ENCODE measurements around the gene GBA3. TPM values are rescaled to one million over a fixed set of nuclear protein-coding genes. Genes with fewer than 3 reads are reported as not detected.

GBA3 gene
- total RNA-seq = not detected in 2 replicates

DNA sequence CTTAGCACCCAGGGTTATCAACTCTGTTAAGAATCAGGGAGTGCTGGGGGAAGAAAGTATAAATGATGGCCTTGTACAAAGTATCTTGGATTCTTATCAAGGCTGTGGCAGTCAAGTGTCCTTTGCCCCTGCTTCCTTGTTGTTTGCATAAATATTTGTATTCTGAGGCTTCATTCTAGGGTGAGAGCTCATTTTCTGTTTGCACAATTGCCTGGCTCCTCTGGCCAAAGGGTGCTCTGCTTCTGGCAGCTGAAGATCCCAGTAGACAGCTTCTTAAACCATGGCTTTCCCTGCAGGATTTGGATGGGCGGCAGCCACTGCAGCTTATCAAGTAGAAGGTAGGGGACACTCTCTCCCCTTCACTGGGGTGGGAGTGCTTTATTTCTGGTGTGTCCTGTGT is at the start of gene GBA3:
GBA3 (plus strand) TSS at position 202 of the 400 bp plus-strand sequence.
- Mint-ChIP-seq H3K4me1 (ENCODE audit: low read depth) (no peaks in the 10 kb centered on the region), H3K27me3 (ENCODE audit: insufficient read depth) (peaks cover 10% of the 10 kb centered on the region), H3K27ac (no peak within 1 kb of the TSS), H3K4me3 (no peak within 1 kb of the TSS), H3K36me3 (ENCODE audit: low read depth) (no peaks in the 10 kb centered on the region), H3K9me3 (no peaks in the 10 kb centered on the region)
- no peak for DNase-seq (ENCODE audit: low spot score)
- intact Hi-C loops (cut with micrococcal nuclease) = loop anchor here (5.0 kb wide), 1 partner anchor 175 kb away; the partner anchor contains the start of gene ADGRA3

DNA sequence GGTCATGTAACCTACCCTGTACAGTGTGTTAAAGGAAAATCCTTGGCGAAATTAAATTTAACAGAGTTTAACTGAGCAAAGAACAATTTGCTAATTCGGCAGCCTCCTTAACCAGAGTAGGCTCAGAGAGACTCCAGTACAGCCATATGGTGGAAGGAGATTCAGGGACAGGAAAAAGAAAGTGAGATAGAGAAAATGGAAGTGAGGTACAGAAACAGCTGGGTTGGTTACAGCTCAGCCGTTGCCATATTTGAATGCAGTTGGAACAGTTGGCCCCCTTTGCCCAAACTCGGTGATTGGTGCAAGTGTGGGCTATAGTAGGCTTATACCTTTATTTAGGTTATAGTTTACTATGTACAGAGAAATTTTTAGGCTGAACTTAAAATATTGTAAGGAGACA is 48.8 kb upstream of the GBA3 start:
- H3K9me3 Mint-ChIP-seq = peaks cover 3% of the 10 kb centered on the region
- H3K27ac Mint-ChIP-seq = no peak overlapping the region
- no peak overlapping the region for H3K4me3 Mint-ChIP-seq
- DNase-seq (ENCODE audit: low spot score) = no peak
- H3K36me3 Mint-ChIP-seq (ENCODE audit: low read depth) = no peaks in the 10 kb centered on the region
- no peaks in the 10 kb centered on the region for H3K4me1 Mint-ChIP-seq (ENCODE audit: low read depth)
- intact Hi-C loops (cut with micrococcal nuclease) = no loop called here
- H3K27me3 Mint-ChIP-seq (ENCODE audit: insufficient read depth) = no peaks in the 10 kb centered on the region

DNA sequence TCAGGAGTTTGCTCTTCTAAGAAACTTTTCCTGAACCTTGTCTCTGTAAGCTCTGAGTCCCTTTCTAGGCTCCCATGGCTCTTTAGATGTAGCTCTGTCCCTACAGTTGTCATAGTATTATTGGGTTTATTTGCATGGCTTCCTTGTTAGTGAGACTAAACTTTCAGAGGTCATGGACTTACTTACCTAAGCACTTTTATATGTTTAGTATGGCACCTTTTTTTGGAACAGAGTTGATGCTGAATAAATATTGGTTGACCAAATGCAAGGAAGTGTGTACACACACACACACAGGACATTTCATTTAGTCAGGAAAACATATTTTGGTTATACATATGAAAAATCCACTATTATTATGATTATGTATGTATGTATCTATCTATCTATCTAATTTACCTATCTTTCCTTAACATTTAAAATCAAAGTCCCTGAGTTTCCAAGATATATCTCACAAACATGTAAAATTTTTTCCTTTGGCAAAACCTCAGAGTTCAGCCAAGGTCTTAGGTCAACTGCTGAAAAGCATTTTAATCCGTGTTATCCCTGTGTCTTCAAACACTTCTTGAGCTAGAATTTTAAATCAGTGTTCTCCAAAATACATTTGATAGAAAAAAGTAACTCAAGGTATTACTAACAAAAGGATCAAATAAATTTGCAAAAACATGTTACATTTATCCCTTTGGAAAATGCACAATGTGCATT is 47.1 kb upstream of the GBA3 start:
- H3K4me1 Mint-ChIP-seq (ENCODE audit: low read depth) = no peaks in the 10 kb centered on the region
- H3K27ac Mint-ChIP-seq = no peak overlapping the region
- intact Hi-C loops (cut with micrococcal nuclease) = no loop called here
- peaks cover 2% of the 10 kb centered on the region for H3K9me3 Mint-ChIP-seq
- no peaks in the 10 kb centered on the region for H3K27me3 Mint-ChIP-seq (ENCODE audit: insufficient read depth)
- no peak overlapping the region for H3K4me3 Mint-ChIP-seq
- no peaks in the 10 kb centered on the region for H3K36me3 Mint-ChIP-seq (ENCODE audit: low read depth)
- DNase-seq (ENCODE audit: low spot score) = no peak

DNA sequence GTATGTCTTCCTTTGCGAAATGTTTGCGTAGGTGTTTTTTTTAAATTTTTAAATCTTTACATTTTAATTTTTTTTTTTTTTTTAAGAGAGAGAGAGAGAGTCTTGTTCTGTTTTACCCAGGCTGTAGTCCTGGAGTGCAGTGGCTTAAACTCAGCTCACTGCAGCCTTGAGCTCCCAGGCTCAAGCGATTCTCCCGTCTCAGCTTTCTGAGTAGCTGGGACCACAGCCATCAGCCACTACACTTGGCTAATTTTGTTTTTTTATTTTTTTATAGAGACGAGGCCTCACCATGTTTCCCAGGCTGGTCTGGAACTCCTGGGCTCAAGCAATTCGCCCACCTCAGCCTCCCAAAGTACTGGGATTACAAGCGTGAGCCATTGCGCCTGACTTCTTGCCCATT is 43.7 kb upstream of the GBA3 start:
- no peak for DNase-seq (ENCODE audit: low spot score)
- Mint-ChIP-seq H3K4me3 (no peak overlapping the region), H3K27ac (no peak overlapping the region), H3K36me3 (ENCODE audit: low read depth) (no peaks in the 10 kb centered on the region), H3K4me1 (ENCODE audit: low read depth) (no peaks in the 10 kb centered on the region), H3K27me3 (ENCODE audit: insufficient read depth) (no peaks in the 10 kb centered on the region), H3K9me3 (no peaks in the 10 kb centered on the region)
- intact Hi-C loops (cut with micrococcal nuclease) = no loop called here

DNA sequence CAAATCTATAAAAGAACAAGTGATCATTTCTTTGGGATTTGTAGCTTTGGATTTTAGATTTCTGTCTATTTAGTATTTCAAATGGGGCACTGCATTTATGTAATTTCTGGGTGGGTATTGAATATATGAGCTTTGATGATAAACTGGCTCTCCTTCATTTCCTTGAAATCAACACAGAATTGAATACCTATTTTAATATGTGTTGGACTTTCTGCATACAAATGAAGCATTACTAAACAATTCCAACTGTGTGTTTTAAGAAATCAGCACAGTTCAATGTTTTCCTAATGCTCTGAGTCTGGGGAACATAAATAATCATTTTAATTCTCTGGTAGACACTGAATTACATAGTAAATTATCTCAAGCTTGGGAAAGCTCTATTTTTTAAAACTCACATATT is 42.0 kb upstream of the GBA3 start:
- no peak for DNase-seq (ENCODE audit: low spot score)
- H3K36me3 Mint-ChIP-seq (ENCODE audit: low read depth) = no peaks in the 10 kb centered on the region
- intact Hi-C loops (cut with micrococcal nuclease) = no loop called here
- no peaks in the 10 kb centered on the region for H3K9me3 Mint-ChIP-seq
- no peak overlapping the region for H3K4me3 Mint-ChIP-seq
- H3K27me3 Mint-ChIP-seq (ENCODE audit: insufficient read depth) = no peaks in the 10 kb centered on the region
- no peaks in the 10 kb centered on the region for H3K4me1 Mint-ChIP-seq (ENCODE audit: low read depth)
- H3K27ac Mint-ChIP-seq = no peak overlapping the region

DNA sequence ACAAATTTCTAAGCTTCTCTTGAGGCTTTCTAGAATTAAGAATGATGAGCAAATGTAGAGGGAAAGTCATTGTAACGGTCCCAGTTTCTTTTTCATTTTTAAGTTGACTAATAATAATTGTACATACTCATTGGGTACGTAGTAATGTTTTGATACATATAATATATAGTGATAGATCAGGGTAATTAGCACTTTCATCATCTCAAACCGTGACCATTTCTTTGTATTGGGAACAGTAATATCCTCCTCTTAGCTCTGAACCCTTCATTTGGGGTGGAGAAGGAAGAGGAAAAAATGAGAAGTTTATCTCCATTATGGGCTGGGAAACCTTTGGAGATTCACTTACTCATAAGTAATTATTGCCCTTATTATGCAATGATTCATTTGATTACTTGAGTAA is 39.0 kb upstream of the GBA3 start:
- no peaks in the 10 kb centered on the region for H3K4me1 Mint-ChIP-seq (ENCODE audit: low read depth)
- no peak overlapping the region for H3K4me3 Mint-ChIP-seq
- intact Hi-C loops (cut with micrococcal nuclease) = no loop called here
- no peaks in the 10 kb centered on the region for H3K36me3 Mint-ChIP-seq (ENCODE audit: low read depth)
- H3K27ac Mint-ChIP-seq = no peak overlapping the region
- H3K27me3 Mint-ChIP-seq (ENCODE audit: insufficient read depth) = no peaks in the 10 kb centered on the region
- DNase-seq (ENCODE audit: low spot score) = no peak
- H3K9me3 Mint-ChIP-seq = no peaks in the 10 kb centered on the region

DNA sequence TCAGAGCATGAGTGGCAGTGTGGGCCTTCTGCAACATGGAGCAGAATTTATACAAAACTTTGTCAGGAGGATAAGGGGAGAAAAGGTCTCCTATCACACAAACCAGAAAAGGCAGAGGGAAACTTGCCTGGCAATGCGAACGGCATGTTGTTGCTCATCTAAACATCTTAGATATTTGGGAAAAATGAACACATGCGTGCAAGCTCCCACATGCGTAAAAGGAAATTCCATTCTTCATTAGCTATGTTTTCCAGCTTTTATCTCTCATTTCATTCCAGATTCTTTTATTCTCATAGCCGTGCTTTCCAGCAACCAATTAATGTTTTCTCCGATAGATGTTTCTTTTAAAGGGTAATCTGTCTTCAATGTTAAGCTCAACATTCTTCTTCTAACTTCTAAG is 31.3 kb upstream of the GBA3 start:
- no peaks in the 10 kb centered on the region for H3K27me3 Mint-ChIP-seq (ENCODE audit: insufficient read depth)
- no peak overlapping the region for H3K27ac Mint-ChIP-seq
- H3K4me1 Mint-ChIP-seq (ENCODE audit: low read depth) = no peaks in the 10 kb centered on the region
- DNase-seq (ENCODE audit: low spot score) = no peak
- H3K36me3 Mint-ChIP-seq (ENCODE audit: low read depth) = no peaks in the 10 kb centered on the region
- intact Hi-C loops (cut with micrococcal nuclease) = no loop called here
- peaks cover 4% of the 10 kb centered on the region for H3K9me3 Mint-ChIP-seq
- no peak overlapping the region for H3K4me3 Mint-ChIP-seq

DNA sequence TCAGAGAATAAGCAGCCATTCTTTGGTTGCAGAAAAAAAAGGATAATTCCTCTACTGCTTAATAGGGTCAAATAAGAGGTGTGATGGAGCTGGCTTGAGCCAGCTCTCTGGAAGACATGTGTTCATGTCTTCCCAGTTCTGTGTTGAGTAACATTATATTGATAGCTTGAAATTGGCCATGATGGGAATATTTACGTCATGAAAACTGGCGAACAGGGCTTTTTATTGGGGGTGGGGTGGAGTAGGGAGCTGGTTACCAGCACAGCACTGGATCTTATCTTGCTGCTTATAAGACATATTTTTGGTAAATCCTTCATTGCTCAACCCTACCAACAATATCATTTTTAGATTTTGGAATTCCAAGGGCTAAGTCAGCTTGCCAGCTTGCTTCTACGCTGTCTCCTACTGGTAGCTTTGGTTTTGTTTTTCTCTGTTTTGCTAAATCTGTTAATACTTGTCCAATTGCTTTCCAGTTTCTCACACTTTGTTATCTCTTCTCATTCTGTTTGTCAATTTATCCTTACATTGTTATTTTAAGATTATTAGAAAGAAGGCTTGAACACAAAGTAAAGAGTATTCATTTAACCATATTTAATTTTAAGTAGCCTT is 25.3 kb upstream of the GBA3 start:
- Mint-ChIP-seq H3K36me3 (ENCODE audit: low read depth) (no peaks in the 10 kb centered on the region), H3K4me1 (ENCODE audit: low read depth) (peaks cover 25% of the 10 kb centered on the region), H3K27ac (no peak overlapping the region), H3K9me3 (no peaks in the 10 kb centered on the region), H3K4me3 (no peak overlapping the region), H3K27me3 (ENCODE audit: insufficient read depth) (peaks cover 2% of the 10 kb centered on the region)
- DNase-seq (ENCODE audit: low spot score) = no peak
- intact Hi-C loops (cut with micrococcal nuclease) = loop anchor here (5.0 kb wide), 1 partner anchor 40 kb away; no protein-coding TSS in a partner anchor

DNA sequence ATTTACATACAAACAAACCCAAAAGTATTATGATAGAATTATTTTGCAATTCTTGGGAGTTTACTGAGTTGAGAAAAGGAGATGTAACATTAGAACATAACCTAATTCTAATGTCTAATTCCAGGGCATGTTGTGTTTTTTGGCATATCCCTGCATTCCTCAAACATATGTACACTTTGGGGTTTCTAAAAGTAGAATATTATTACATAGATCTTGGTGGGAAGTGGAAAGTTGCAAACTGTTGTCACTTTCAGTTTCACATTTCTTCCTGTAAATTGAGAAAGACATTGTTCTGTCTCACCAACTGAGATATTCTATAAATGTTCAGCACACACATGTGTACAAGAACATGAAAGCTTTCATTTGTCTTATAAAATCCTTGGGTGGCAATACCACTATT is 24.4 kb upstream of the GBA3 start:
- no peak overlapping the region for H3K27ac Mint-ChIP-seq
- no peaks in the 10 kb centered on the region for H3K9me3 Mint-ChIP-seq
- H3K4me3 Mint-ChIP-seq = no peak overlapping the region
- no peak for DNase-seq (ENCODE audit: low spot score)
- peaks cover 34% of the 10 kb centered on the region for H3K4me1 Mint-ChIP-seq (ENCODE audit: low read depth)
- H3K36me3 Mint-ChIP-seq (ENCODE audit: low read depth) = no peaks in the 10 kb centered on the region
- H3K27me3 Mint-ChIP-seq (ENCODE audit: insufficient read depth) = peaks cover 2% of the 10 kb centered on the region
- intact Hi-C loops (cut with micrococcal nuclease) = loop anchor here (5.0 kb wide), 1 partner anchor 39 kb away; no protein-coding TSS in a partner anchor

DNA sequence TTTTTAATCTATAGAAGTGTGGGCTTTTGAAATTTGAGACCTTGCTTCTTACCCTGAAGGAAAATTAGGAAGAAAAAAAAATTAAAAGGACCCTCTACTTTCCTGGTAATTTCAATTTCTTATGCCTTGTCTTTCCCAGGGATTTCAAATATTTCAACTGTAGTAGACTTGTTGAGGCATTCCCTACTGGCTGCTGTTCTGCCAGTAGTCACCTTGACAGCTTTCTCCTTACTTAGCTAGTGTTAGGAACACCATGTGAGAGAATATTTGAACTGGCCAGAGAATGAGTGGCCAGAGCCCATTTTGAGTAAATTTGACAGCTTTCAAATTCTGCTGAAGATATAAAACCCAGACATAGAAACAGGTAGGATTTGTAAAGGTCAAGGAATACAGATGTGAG is 24.0 kb upstream of the GBA3 start:
- Mint-ChIP-seq H3K27ac (no peak overlapping the region), H3K27me3 (ENCODE audit: insufficient read depth) (peaks cover 2% of the 10 kb centered on the region), H3K36me3 (ENCODE audit: low read depth) (no peaks in the 10 kb centered on the region), H3K4me3 (no peak overlapping the region), H3K4me1 (ENCODE audit: low read depth) (peaks cover 36% of the 10 kb centered on the region), H3K9me3 (no peaks in the 10 kb centered on the region)
- DNase-seq (ENCODE audit: low spot score) = no peak
- intact Hi-C loops (cut with micrococcal nuclease) = loop anchor here (5.0 kb wide), 1 partner anchor 39 kb away; no protein-coding TSS in a partner anchor

DNA sequence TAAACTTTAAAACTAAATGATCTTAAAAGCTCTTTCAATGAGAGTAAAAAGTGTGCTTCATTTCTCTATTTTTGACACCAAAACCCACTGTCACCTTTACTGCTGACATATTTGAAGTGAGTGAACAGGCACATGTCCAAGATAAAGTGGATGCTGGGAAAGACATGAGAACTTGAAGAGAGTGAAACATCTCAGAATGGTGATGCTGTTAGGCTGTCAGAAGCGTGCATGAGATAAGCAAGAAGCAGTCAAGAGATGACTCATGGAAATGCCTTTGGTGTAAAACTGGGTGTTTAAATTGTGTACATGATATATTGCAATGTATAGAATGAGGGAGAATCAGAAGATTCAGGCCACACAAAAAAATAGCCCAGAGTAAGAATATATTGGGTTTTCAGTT is 21.8 kb upstream of the GBA3 start:
- H3K36me3 Mint-ChIP-seq (ENCODE audit: low read depth) = no peaks in the 10 kb centered on the region
- H3K4me1 Mint-ChIP-seq (ENCODE audit: low read depth) = peaks cover 36% of the 10 kb centered on the region
- DNase-seq (ENCODE audit: low spot score) = no peak
- no peak overlapping the region for H3K4me3 Mint-ChIP-seq
- H3K9me3 Mint-ChIP-seq = no peaks in the 10 kb centered on the region
- no peak overlapping the region for H3K27ac Mint-ChIP-seq
- H3K27me3 Mint-ChIP-seq (ENCODE audit: insufficient read depth) = peaks cover 5% of the 10 kb centered on the region
- intact Hi-C loops (cut with micrococcal nuclease) = loop anchor here (1.0 to 5.0 kb wide), 2 partner anchors 154 to 227 kb away; partner anchors contain the start of gene ADGRA3

DNA sequence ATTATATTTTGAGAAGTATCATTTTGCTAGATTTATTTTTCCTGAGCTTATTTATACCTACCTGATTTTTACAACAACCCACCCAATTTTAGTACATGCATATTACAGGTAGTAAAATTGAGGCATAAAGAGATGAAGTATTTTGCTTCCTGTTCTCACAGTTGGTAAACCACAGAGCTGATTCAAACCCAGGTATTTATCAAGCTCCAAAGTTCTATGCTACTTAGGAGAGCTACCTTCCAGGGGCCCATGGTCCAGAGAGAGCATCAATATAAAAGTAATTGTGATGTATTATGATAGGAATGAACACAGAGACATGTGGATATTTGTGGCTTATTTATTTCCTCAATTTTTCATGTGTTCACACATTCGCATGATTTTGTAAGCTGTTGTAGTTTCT is 20.2 kb upstream of the GBA3 start:
- intact Hi-C loops (cut with micrococcal nuclease) = loop anchor here (5.0 kb wide), 1 partner anchor 155 kb away; the partner anchor contains the start of gene ADGRA3
- DNase-seq (ENCODE audit: low spot score) = no peak
- H3K4me3 Mint-ChIP-seq = no peak overlapping the region
- peaks cover 36% of the 10 kb centered on the region for H3K4me1 Mint-ChIP-seq (ENCODE audit: low read depth)
- no peaks in the 10 kb centered on the region for H3K36me3 Mint-ChIP-seq (ENCODE audit: low read depth)
- peaks cover 3% of the 10 kb centered on the region for H3K27me3 Mint-ChIP-seq (ENCODE audit: insufficient read depth)
- no peak overlapping the region for H3K27ac Mint-ChIP-seq
- H3K9me3 Mint-ChIP-seq = no peaks in the 10 kb centered on the region

DNA sequence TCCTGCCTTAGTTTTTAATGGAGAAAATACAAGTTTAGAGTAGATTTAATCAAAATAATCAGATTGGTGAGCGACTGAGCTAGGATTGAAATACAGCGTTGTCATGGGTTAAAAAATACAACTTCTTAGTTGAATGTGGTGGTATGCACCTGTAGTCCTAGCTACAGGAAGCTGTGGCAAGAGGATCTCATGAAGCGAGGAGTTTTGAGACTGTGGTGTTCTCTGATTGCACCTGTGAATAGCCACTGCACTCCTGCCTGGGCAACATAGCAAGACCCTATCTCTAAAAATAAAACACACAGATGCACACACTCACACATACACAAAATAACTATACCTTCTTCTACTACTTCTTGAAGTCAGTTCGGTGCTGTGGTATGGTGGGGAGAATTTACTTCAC is 19.8 kb upstream of the GBA3 start:
- Mint-ChIP-seq H3K4me1 (ENCODE audit: low read depth) (peaks cover 34% of the 10 kb centered on the region), H3K4me3 (no peak overlapping the region), H3K36me3 (ENCODE audit: low read depth) (no peaks in the 10 kb centered on the region), H3K27me3 (ENCODE audit: insufficient read depth) (peaks cover 3% of the 10 kb centered on the region), H3K27ac (no peak overlapping the region), H3K9me3 (no peaks in the 10 kb centered on the region)
- DNase-seq (ENCODE audit: low spot score) = no peak
- intact Hi-C loops (cut with micrococcal nuclease) = loop anchor here (5.0 kb wide), 1 partner anchor 156 kb away; the partner anchor contains the start of gene ADGRA3

Data from activated T-helper 1 cell treated with anti-CD3 and anti-CD28 coated beads, Interleukin-12 subunit alpha, Interleukin-12 subunit beta, Interleukin-2, Interleukin-4 antibody, amounts not matched to agents 30 ng/mL and 10 ng/mL and 1 ng/mL, durations not matched to agents 14 hours and 24 hours and 36 hours (primary cell).